ENCODE measurements around the gene CALN1.

Gene CALN1

GRCh38 chr7:72019436-72019835, 392.7 kb downstream of the CALN1 start:
- no peaks in the 10 kb centered on the region for H3K4me1 ChIP-seq (ENCODE audit: low read length)
- H3F3A ChIP-seq (ENCODE audit: insufficient read depth, low read length): no peaks in the 10 kb centered on the region
- DNase-seq: no peak
- no peak overlapping the region for H3K27ac ChIP-seq (ENCODE audit: low read length)
- no peak overlapping the region for H3K4me2 ChIP-seq (ENCODE audit: low read depth, low read length)
- no peaks in the 10 kb centered on the region for H3K27me3 ChIP-seq (replicated peaks; ENCODE audit: insufficient read depth, low read length)
- no peaks in the 10 kb centered on the region for H3K79me2 ChIP-seq (ENCODE audit: low read length)
- H3K36me3 ChIP-seq (replicated peaks; ENCODE audit: insufficient read depth, low read length): no peaks in the 10 kb centered on the region
- H2AFZ ChIP-seq (ENCODE audit: low read length): no peak overlapping the region
- no peak overlapping the region for H3K4me3 ChIP-seq (ENCODE audit: low read length)
- TF ChIP-seq CTCF (IDR thresholded peaks at IDR 0.05; ENCODE audit: low read length) (no peak), EZH2 (optimal IDR thresholded peaks at IDR 0.05; ENCODE audit: low read depth, low read length) (no peak), EZH2phosphoT487 (IDR thresholded peaks at IDR 0.05; ENCODE audit: low read length) (no peak)
- no peak overlapping the region for H3K9ac ChIP-seq (ENCODE audit: low read length)
- no peaks in the 10 kb centered on the region for H3K9me3 ChIP-seq (replicated peaks; ENCODE audit: insufficient read depth, low read length)
- no peaks in the 10 kb centered on the region for H3K9me2 ChIP-seq (replicated peaks; ENCODE audit: insufficient read depth, low read length)
- no peaks in the 10 kb centered on the region for H4K20me1 ChIP-seq (ENCODE audit: insufficient read depth, low read length)

GRCh38 chr7:72017756-72018155, 394.4 kb downstream of the CALN1 start:
- no peaks in the 10 kb centered on the region for H3K4me1 ChIP-seq (ENCODE audit: low read length)
- DNase-seq: no peak
- no peaks in the 10 kb centered on the region for H4K20me1 ChIP-seq (ENCODE audit: insufficient read depth, low read length)
- no peak overlapping the region for H3K4me3 ChIP-seq (ENCODE audit: low read length)
- no peak overlapping the region for H2AFZ ChIP-seq (ENCODE audit: low read length)
- H3K36me3 ChIP-seq (replicated peaks; ENCODE audit: insufficient read depth, low read length): no peaks in the 10 kb centered on the region
- H3K9ac ChIP-seq (ENCODE audit: low read length): no peak overlapping the region
- no peaks in the 10 kb centered on the region for H3K27me3 ChIP-seq (replicated peaks; ENCODE audit: insufficient read depth, low read length)
- no peaks in the 10 kb centered on the region for H3F3A ChIP-seq (ENCODE audit: insufficient read depth, low read length)
- TF ChIP-seq EZH2phosphoT487 (IDR thresholded peaks at IDR 0.05; ENCODE audit: low read length): no peak
- TF ChIP-seq CTCF (IDR thresholded peaks at IDR 0.05; ENCODE audit: low read length): no peak
- TF ChIP-seq EZH2 (optimal IDR thresholded peaks at IDR 0.05; ENCODE audit: low read depth, low read length): no peak
- no peaks in the 10 kb centered on the region for H3K9me3 ChIP-seq (replicated peaks; ENCODE audit: insufficient read depth, low read length)
- no peaks in the 10 kb centered on the region for H3K79me2 ChIP-seq (ENCODE audit: low read length)
- no peak overlapping the region for H3K27ac ChIP-seq (ENCODE audit: low read length)
- no peaks in the 10 kb centered on the region for H3K9me2 ChIP-seq (replicated peaks; ENCODE audit: insufficient read depth, low read length)
- H3K4me2 ChIP-seq (ENCODE audit: low read depth, low read length): no peak overlapping the region

GRCh38 chr7:72016574-72016973, 395.6 kb downstream of the CALN1 start:
- H3K9me2 ChIP-seq (replicated peaks; ENCODE audit: insufficient read depth, low read length): no peaks in the 10 kb centered on the region
- no peak for TF ChIP-seq EZH2phosphoT487 (IDR thresholded peaks at IDR 0.05; ENCODE audit: low read length)
- TF ChIP-seq CTCF (IDR thresholded peaks at IDR 0.05; ENCODE audit: low read length): no peak
- TF ChIP-seq EZH2 (optimal IDR thresholded peaks at IDR 0.05; ENCODE audit: low read depth, low read length): no peak
- no peak for DNase-seq
- H3K27ac ChIP-seq (ENCODE audit: low read length): no peak overlapping the region
- no peaks in the 10 kb centered on the region for H3F3A ChIP-seq (ENCODE audit: insufficient read depth, low read length)
- no peak overlapping the region for H3K9ac ChIP-seq (ENCODE audit: low read length)
- no peaks in the 10 kb centered on the region for H3K79me2 ChIP-seq (ENCODE audit: low read length)
- no peaks in the 10 kb centered on the region for H3K27me3 ChIP-seq (replicated peaks; ENCODE audit: insufficient read depth, low read length)
- H3K4me2 ChIP-seq (ENCODE audit: low read depth, low read length): no peak overlapping the region
- H2AFZ ChIP-seq (ENCODE audit: low read length): no peak overlapping the region
- no peaks in the 10 kb centered on the region for H3K9me3 ChIP-seq (replicated peaks; ENCODE audit: insufficient read depth, low read length)
- no peaks in the 10 kb centered on the region for H4K20me1 ChIP-seq (ENCODE audit: insufficient read depth, low read length)
- H3K36me3 ChIP-seq (replicated peaks; ENCODE audit: insufficient read depth, low read length): no peaks in the 10 kb centered on the region
- no peaks in the 10 kb centered on the region for H3K4me1 ChIP-seq (ENCODE audit: low read length)
- no peak overlapping the region for H3K4me3 ChIP-seq (ENCODE audit: low read length)
